ENCODE data around the gene UGT1A4.
"Not testable (repeated sequence)": the region's sequence is repeated elsewhere in the genome, so short reads cannot be mapped to it uniquely, and the experiment has no call there.

UGT1A4 gene

GRCh38 chr2:233751212-233752009 lies 32.9 kb downstream of the UGT1A4 start:
- not testable (repeated sequence) for DNase-seq

GRCh38 chr2:233754872-233755611 lies 36.5 kb downstream of the UGT1A4 start:
- DNase-seq, result no peak

DNA sequence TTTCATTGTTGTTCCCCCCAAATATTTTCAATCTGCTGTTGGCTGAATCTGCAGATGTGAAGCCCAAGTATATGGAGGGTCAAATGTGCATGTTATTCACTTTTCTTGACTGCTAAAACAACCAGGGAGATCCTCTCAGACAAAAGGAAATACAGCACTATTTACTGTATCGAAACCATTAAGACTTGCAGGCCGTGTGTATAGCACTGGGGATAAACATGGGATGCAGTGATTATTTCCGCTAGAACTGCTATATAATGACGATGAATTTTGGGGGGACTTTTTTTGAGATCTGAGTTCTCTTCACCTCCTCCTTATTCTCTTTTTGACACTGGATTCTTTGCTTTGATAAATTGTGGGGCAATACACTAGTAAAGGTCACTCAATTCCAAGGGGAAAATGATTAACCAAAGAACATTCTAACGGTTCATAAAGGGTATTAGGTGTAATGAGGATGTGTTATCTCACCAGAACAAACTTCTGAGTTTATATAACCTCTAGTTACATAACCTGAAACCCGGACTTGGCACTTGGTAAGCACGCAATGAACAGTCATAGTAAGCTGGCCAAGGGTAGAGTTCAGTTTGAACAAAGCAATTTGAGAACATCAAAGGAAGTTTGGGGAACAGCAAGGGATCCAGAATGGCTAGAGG lies 38.0 kb downstream of the UGT1A4 start:
- DNase-seq, result no peak

- no peak for DNase-seq
Observed at GRCh38 chr2:233758141-233758540, 39.6 kb downstream of the UGT1A4 start.

DNA sequence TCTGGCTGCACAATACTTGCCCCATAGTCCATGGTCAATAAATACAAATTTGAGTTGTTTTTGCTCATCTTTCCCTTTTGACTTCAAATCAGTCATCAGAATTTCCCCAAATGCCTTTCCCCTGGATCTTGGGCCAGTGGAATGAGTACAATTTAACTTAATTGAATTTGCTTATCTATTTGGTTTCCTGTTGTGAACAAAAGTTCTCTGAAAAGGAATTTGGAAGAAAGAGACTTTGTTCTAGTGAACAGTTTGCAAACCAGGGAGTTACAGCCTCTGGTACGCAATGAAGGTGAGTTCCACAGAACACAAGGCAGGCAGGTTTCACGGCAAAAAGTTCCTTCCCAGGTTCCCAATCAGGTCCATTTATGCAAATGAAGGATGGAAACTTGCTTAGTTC lies 40.3 kb downstream of the UGT1A4 start:
- DNase-seq, result no peak

DNA sequence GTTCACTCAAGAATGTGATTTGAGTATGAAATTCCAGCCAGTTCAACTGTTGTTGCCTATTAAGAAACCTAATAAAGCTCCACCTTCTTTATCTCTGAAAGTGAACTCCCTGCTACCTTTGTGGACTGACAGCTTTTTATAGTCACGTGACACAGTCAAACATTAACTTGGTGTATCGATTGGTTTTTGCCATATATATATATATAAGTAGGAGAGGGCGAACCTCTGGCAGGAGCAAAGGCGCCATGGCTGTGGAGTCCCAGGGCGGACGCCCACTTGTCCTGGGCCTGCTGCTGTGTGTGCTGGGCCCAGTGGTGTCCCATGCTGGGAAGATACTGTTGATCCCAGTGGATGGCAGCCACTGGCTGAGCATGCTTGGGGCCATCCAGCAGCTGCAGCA lies 41.5 kb downstream of the UGT1A4 start, which contains the start of gene UGT1A1:
Gene UGT1A1 (plus strand): TSS at position 228 of the 400 bp plus-strand sequence. CDS start 18 bp downstream, at position 246.
- no peak for DNase-seq

DNA sequence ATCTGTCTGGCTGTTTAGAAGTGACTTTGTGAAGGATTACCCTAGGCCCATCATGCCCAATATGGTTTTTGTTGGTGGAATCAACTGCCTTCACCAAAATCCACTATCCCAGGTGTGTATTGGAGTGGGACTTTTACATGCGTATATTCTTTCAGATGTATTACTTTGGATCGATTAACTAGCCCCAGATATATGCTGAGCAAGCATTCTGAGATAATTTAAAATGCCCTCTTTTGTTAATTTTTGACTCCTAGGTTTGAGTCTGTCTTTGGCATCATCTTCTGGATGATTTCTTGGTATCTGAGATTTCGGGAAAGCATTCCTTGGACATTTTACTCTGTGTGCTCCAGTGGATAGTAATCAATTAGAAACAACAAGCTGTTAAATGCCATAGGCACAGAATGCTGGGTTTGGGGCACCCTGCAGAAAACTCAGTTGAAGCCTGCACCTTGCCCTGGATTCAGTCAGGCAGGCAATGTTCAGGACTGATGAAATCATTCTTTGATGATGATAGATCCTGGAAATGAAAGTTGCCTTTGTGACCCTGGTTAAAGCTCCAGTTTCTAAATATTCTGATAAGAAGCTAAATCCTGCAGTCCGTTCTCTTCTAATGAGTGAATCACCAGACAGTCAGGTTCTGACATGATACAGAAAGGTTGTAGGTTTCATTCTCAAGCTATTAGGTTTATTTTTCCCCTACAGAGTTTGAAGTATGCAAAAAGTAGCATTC lies 42.7 kb downstream of the UGT1A4 start:
- no peak for DNase-seq

DNA sequence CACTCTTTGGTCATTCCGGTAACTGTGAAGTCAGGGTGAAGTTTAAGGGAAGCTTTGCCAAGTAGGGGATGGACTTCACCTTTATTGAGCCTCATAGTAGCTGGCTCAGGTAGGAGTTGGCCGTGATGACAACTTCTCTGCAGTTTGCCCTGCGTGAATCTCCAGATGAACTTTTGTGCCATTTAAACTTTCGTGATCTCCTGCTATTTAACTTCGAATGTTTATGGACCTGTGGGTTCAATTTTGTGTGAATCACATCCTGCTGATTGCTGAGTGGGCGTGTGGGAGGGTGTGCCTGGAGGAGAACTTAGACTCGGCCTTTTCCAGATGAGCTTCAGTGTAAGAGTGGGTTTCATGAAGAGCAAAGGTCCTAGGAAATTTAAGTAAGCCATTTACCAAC lies 45.7 kb downstream of the UGT1A4 start:
- DNase-seq, result no peak

GRCh38 chr2:233764761-233765160 lies 46.2 kb downstream of the UGT1A4 start:
- no peak for DNase-seq

DNA sequence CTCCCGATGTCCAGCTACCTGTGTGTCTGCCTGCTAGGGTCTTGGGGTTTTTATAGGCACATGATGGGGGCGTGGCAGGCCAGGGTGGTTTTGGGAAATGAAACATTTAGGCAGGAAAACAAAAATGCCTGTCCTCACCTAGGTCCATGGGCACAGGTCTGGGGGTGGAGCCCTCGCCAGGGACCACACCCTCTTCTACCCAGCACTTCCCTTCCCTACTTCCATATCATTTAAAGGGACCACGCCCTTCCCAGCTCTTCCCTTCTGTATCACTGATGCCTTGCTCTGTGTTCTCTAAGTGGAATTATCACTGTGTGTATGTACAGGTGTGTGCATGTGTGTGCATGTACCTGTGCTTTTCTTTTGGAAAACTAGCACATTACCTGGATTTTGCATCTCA lies 47.9 kb downstream of the UGT1A4 start:
- DNase-seq, result no peak

DNA sequence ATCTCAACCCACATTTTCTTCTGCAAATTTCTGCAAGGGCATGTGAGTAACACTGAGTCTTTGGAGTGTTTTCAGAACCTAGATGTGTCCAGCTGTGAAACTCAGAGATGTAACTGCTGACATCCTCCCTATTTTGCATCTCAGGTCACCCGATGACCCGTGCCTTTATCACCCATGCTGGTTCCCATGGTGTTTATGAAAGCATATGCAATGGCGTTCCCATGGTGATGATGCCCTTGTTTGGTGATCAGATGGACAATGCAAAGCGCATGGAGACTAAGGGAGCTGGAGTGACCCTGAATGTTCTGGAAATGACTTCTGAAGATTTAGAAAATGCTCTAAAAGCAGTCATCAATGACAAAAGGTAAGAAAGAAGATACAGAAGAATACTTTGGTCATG lies 49.5 kb downstream of the UGT1A4 start:
- DNase-seq, result no peak

DNA sequence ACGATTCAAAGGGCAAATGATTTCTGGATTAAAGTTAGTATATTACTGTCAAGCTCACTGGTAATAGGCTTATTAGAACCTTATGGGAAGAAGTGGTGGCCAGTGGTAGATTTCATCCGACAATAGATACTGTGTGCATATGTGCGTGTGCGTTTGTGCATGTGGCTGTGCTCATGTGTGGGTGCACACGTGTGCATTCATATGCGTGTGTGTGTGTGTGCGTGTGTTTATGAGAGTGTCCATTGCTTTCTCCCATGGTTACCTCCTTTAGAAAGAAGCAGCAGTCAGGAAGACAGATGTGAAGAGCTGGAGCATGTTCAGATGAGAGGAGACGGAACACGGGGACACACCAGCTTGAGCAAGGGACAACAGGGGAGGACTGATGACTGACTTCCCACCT lies 50.7 kb downstream of the UGT1A4 start:
- DNase-seq, result no peak

GRCh38 chr2:233772153-233772552 lies 53.6 kb downstream of the UGT1A4 start:
- DNase-seq, result no peak

- no peak for DNase-seq
Observed at GRCh38 chr2:233772583-233772982, 54.0 kb downstream of the UGT1A4 start.

- no peak for DNase-seq
Observed at GRCh38 chr2:233773854-233774253, 55.3 kb downstream of the UGT1A4 start.

DNA sequence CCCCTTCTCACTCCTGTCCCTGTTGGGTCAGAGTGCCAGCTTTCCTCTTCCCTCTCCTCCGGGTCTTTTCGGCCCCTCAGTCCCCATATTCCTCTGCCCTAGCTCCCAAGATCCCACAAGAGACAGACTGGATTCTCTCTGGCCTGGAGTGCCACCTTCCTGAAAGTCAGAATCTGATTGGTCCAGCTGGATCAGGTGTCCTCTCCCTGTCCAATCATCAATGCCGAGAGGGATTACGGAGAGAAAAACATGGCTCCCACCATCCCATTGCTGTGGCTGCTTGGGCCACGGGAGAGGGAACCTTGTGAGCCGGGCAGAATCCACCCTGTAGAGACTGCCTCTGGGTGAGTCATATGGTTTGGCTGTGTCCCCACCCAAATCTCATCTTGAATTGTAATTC lies 56.9 kb downstream of the UGT1A4 start:
- no peak for DNase-seq

- no peak for DNase-seq
Observed at GRCh38 chr2:233778030-233778429, 59.5 kb downstream of the UGT1A4 start, which contains the start of gene MROH2A. TSS of gene MROH2A (plus strand) at chr2:233778330. CDS start at chr2:233779359, 1,029 bp downstream.

- no peak for DNase-seq
Observed at GRCh38 chr2:233779722-233780121, 61.2 kb downstream of the UGT1A4 start.

- no peak for DNase-seq
Observed at GRCh38 chr2:233780771-233781170, 62.2 kb downstream of the UGT1A4 start.

- no peak for DNase-seq
Observed at GRCh38 chr2:233789554-233789953, 71.0 kb downstream of the UGT1A4 start.

DNA sequence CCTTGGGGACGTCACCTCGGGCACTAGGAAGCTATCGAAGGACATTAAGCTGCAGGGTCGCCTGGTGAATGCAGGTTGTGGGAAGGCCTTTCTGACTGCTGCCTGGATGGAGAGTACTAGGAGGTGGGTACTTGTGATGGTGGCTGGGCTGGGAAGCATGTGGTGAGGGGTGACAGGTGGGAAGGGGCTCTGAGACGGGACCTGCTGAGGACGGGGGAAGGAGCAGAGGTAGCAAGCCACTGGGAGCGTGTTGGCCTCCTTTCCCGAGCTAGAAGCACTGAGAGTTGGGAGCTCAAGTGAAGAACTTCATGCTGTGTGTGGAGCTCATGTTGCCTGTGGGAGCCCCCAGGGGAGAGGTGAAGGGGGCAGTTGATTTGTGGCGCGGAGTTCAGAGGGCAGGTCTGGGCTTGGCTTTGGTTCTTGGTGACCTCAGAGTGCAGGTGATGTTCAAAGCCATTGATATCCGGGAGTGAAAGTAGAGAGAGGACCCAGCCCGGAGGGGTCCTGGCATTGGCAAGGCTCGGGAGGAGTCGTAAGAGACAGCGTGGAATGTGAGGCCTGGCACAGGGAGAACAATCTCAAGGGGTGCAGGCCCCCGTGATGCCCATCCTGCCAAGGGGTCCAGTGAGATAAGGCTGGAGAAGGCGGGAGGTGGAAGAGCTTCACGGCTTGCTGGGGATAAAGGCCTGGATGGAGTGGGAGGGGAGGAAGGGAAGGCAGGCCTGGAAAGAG lies 72.8 kb downstream of the UGT1A4 start:
- DNase-seq, result no peak

- DNase-seq, result no peak
Observed at GRCh38 chr2:233791883-233792329, 73.4 kb downstream of the UGT1A4 start.
